CD14-positive monocyte (primary cell): Measurements from ENCODE around the gene FAM222B. TPM values are rescaled to one million over a fixed set of nuclear protein-coding genes. Genes with fewer than 3 reads are reported as not detected.

Experiments used
- DNase-seq, 3 donors: peaks; one replicate each; pipeline ENCODE4 v3.0.0-alpha.2; 2011 to 2022
- H2AFZ ChIP-seq: 2 replicates; pipeline ENCODE4 v1.6.0; 2012; ENCODE audit warnings: mild to moderate bottlenecking, low read depth, low read length, inconsistent platforms; ENCODE audit not compliant: insufficient read depth, poor library complexity, severe bottlenecking
- H3K27ac ChIP-seq, 2 donors: 1 replicate in 1 of 2; 2 replicates in 1 of 2; pipeline ENCODE4 v1.5.1; 2012 to 2013; ENCODE audit warnings: low read length in 2 of 2, control low read depth in 1 of 2, inconsistent platforms in 1 of 2, low read depth in 1 of 2, mild to moderate bottlenecking in 1 of 2
- H3K27me3 ChIP-seq, 2 donors: one replicate each; pipeline versions ENCODE4 v1.6.0 to v1.6.1; 2011 to 2013; ENCODE audit warnings: low read length in 2 of 2; ENCODE audit not compliant: control insufficient read depth in 2 of 2, insufficient read depth in 2 of 2
- H3K36me3 ChIP-seq, 2 donors: replicated peaks in 1 of 2; 1 replicate in 1 of 2; 2 replicates in 1 of 2; pipeline versions ENCODE4 v1.5.1 to v1.6.1; 2012 to 2013; ENCODE audit warnings: low read length in 2 of 2, control low read depth in 1 of 2, inconsistent platforms in 1 of 2, mild to moderate bottlenecking in 1 of 2; ENCODE audit not compliant: insufficient read depth in 2 of 2, control insufficient read depth in 1 of 2
- H3K4me1 ChIP-seq, 2 donors: 1 replicate in 1 of 2; 2 replicates in 1 of 2; pipeline versions ENCODE4 v1.5.1 to v1.6.1; 2012 to 2013; ENCODE audit warnings: low read length in 2 of 2, control low read depth in 1 of 2, inconsistent platforms in 1 of 2, mild to moderate bottlenecking in 1 of 2, moderate library complexity in 1 of 2; ENCODE audit not compliant: insufficient read depth in 2 of 2, control insufficient read depth in 1 of 2
- H3K4me2 ChIP-seq: replicated peaks from 2 replicates; pipeline ENCODE3; 2012; ENCODE audit warnings: low read length, moderate library complexity, mild to moderate bottlenecking; ENCODE audit not compliant: poor library complexity, severe bottlenecking; ENCODE audit errors: extremely low read depth
- H3K4me3 ChIP-seq, 3 experiments: fragments of 200-600 bp in 1 of 3; sonication (generic) in 1 of 3; replicated peaks in 1 of 3; 1 replicate in 2 of 3; 2 replicates in 1 of 3; pipeline ENCODE4 v1.5.1; 2011 to 2013; ENCODE audit warnings: low read length in 3 of 3, mild to moderate bottlenecking in 3 of 3, control low read depth in 2 of 3, low read depth in 2 of 3, inconsistent platforms in 1 of 3, moderate library complexity in 1 of 3
- H3K79me2 ChIP-seq: 2 replicates; pipeline ENCODE4 v1.6.0; 2012; ENCODE audit warnings: mild to moderate bottlenecking, control low read depth, inconsistent platforms, low read length, moderate library complexity; ENCODE audit not compliant: insufficient read depth
- H3K9ac ChIP-seq: 2 replicates; pipeline ENCODE4 v1.6.0; 2017; ENCODE audit warnings: low read length, mild to moderate bottlenecking; ENCODE audit not compliant: insufficient read depth, poor library complexity, severe bottlenecking
- H3K9me3 ChIP-seq, 2 donors: replicated peaks in 1 of 2; 1 replicate in 1 of 2; 2 replicates in 1 of 2; pipeline versions ENCODE4 v1.5.1 to v1.6.1; 2012 to 2013; ENCODE audit warnings: low read length in 2 of 2, control low read depth in 1 of 2; ENCODE audit not compliant: control insufficient read depth in 1 of 2, insufficient read depth in 1 of 2
- H4K20me1 ChIP-seq: 2 replicates; pipeline ENCODE4 v1.6.0; 2012; ENCODE audit warnings: mild to moderate bottlenecking, low read length, control low read depth, moderate library complexity; ENCODE audit not compliant: insufficient read depth
- H3K27ac Mint-ChIP-seq, 7 donors: one replicate each; pipeline ENCODE4 v1.8.0; 2020; ENCODE audit warnings: mild to moderate bottlenecking in 7 of 7, mixed read lengths in 7 of 7, moderate library complexity in 6 of 7, inconsistent platforms in 2 of 7
- H3K27me3 Mint-ChIP-seq, 3 donors: one replicate each; pipeline ENCODE4 v1.8.0; 2021 to 2022; ENCODE audit warnings: low read depth in 3 of 3, mild to moderate bottlenecking in 3 of 3, mixed read lengths in 3 of 3, moderate library complexity in 3 of 3, inconsistent platforms in 1 of 3
- H3K36me3 Mint-ChIP-seq, 2 donors: one replicate each; pipeline ENCODE4 v1.8.0; 2020; ENCODE audit warnings: mixed read lengths in 2 of 2, inconsistent platforms in 1 of 2, mild to moderate bottlenecking in 1 of 2
- H3K4me1 Mint-ChIP-seq: one replicate; pipeline ENCODE4 v1.8.0; 2020; ENCODE audit warnings: mild to moderate bottlenecking, mixed read lengths
- H3K4me3 Mint-ChIP-seq, 2 donors: one replicate each; pipeline ENCODE4 v1.8.0; 2020; ENCODE audit warnings: mild to moderate bottlenecking in 2 of 2, mixed read lengths in 2 of 2, moderate library complexity in 1 of 2
- H3K9me3 Mint-ChIP-seq, 7 donors: one replicate each; pipeline ENCODE4 v1.8.0; 2020 to 2022; ENCODE audit warnings: mixed read lengths in 7 of 7, mild to moderate bottlenecking in 6 of 7, moderate library complexity in 6 of 7, inconsistent platforms in 2 of 7
- CTCF ChIP-seq: fragments of 200-600 bp; IDR thresholded peaks from one replicate; pipeline ENCODE4 v1.8.0; 2022; ENCODE audit warnings: antibody characterized with exemption, mild to moderate bottlenecking
- WGBS: methylation state at CpG from one replicate; pipeline ENCODE4 v1.1.5; 2013; ENCODE audit warnings: missing lambda C conversion rate; ENCODE audit not compliant: insufficient coverage; 5-methylcytosine and 5-hydroxymethylcytosine counted together
- intact Hi-C, 2 donors: fragments of 100-400 bp; cut with micrococcal nuclease; formaldehyde crosslinking; loops; one replicate each; pipeline versions ENCODE4 v1.15.0 to v1.15.1; 2023
- polyA plus RNA-seq, 3 donors: library from polyadenylated mRNA; depleted of rRNA in 1 of 3; unstranded in 2 of 3; stranded (reverse) in 1 of 3; fragments of 300-500 nt in 2 of 3; fragments of >200 nt in 1 of 3; fragmentation: Illumina TruSeq in 2 of 3; gene quantifications; 1 replicate in 2 of 3; 2 replicates in 1 of 3; pipeline ENCODE4 v1.2.3, GENCODE V29; 2012 to 2021

Gene FAM222B
- polyA plus RNA-seq, 3 donors, result 1.5 to 8.6 (median 1.9) TPM

- WGBS, result 75% methylated on average over 4 of the region's 9 CpGs
- H3K36me3 Mint-ChIP-seq, result peaks cover 34 to 45% of the 10 kb centered on the region in 2 donors
- no peaks in the 10 kb centered on the region for H3K9me3 Mint-ChIP-seq
- H3K27ac Mint-ChIP-seq, result peak overlapping the region in 6 of 7 donors; percentile 40 to 83 (median 66)
- intact Hi-C loops, result loop anchor here (10.0 kb wide), 3 partner anchors 74 to 354 kb away; partner anchors contain the start of gene ERAL1 (in 1 of the 2)
- H3K27me3 Mint-ChIP-seq, result no peaks in the 10 kb centered on the region
- Histone ChIP-seq H4K20me1 (peaks cover 7% of the 10 kb centered on the region), H3K4me3 (no peak overlapping the region), H3K9ac (no peak overlapping the region), H3K27ac (peak overlapping the region; percentile 10), H3K27me3 (no peaks in the 10 kb centered on the region), H3K36me3 (peaks cover 27 to 46% of the 10 kb centered on the region in 2 donors), H3K4me1 (peaks cover 15 to 16% of the 10 kb centered on the region in 2 donors), H2AFZ (no peak overlapping the region), H3K9me3 (no peaks in the 10 kb centered on the region), H3K4me2 (no peak overlapping the region), H3K79me2 (peaks cover 5% of the 10 kb centered on the region)
- DNase-seq, result peak; percentile 56 to 79 (median 76)
- H3K4me3 Mint-ChIP-seq, result no peak overlapping the region
- peaks cover 25% of the 10 kb centered on the region for H3K4me1 Mint-ChIP-seq
- no peak for TF ChIP-seq CTCF
Observed at GRCh38 chr17:28760601-28761562, 81.7 kb downstream of the FAM222B start.

GRCh38 chr17:28759256-28759865 lies 83.2 kb downstream of the FAM222B start:
- Mint-ChIP-seq H3K27ac (peak overlapping the region in 1 of 7 donors; percentile 51), H3K27me3 (peaks cover 0 to 4% (median 0%) of the 10 kb centered on the region in 3 donors), H3K4me1 (peaks cover 25% of the 10 kb centered on the region), H3K4me3 (no peak overlapping the region), H3K9me3 (no peaks in the 10 kb centered on the region), H3K36me3 (peaks cover 30 to 39% of the 10 kb centered on the region in 2 donors)
- Histone ChIP-seq H3K9me3 (no peaks in the 10 kb centered on the region), H3K9ac (no peak overlapping the region), H3K4me1 (peaks cover 15 to 16% of the 10 kb centered on the region in 2 donors), H4K20me1 (peaks cover 7% of the 10 kb centered on the region), H3K27me3 (no peaks in the 10 kb centered on the region), H3K79me2 (peaks cover 5% of the 10 kb centered on the region), H3K4me3 (no peak overlapping the region), H3K36me3 (peaks cover 18 to 35% of the 10 kb centered on the region in 2 donors), H3K27ac (no peak overlapping the region), H3K4me2 (no peak overlapping the region), H2AFZ (no peak overlapping the region)
- intact Hi-C loops, result no loop called here
- 98% methylated on average over 16 of the region's 18 CpGs for WGBS
- no peak for TF ChIP-seq CTCF
- no peak for DNase-seq
